Caco-2 (cell line): ENCODE measurements around the gene SPSB4. TPM values are rescaled to one million over a fixed set of nuclear protein-coding genes. Genes with fewer than 3 reads are reported as not detected.

Experiments
- BruUV-seq: library from RNA; stranded (reverse); fragments of 400-500 nt; replicated peaks from 2 replicates; lab custom pipeline; 2021; lab: Mats Ljungman, UMichigan
- CTCF ChIA-PET: fragments of 300-600 bp; sonication (Branson Sonifier 250); formaldehyde crosslinking; loops from one replicate; lab custom pipeline; 2022; ENCODE audit warnings: antibody characterized with exemption; lab: Charles Lee
- POLR2A ChIA-PET: fragments of 300-600 bp; sonication (Branson Sonifier 250); formaldehyde crosslinking; loops from one replicate; lab custom pipeline; 2022; ENCODE audit warnings: antibody characterized with exemption; lab: Charles Lee
- DNase-seq, 2 experiments: peaks; one replicate each; pipeline versions ENCODE4 v3.0.0 to v3.0.0-alpha.2; 2020 to 2022
- H3K27me3 ChIP-seq: replicated peaks from 2 replicates; pipeline ENCODE4 v1.6.0; 2011; ENCODE audit warnings: low read length; ENCODE audit not compliant: control insufficient read depth, insufficient read depth
- H3K36me3 ChIP-seq: 2 replicates; pipeline ENCODE4 v1.5.1; 2011; ENCODE audit warnings: low read length; ENCODE audit not compliant: control insufficient read depth, insufficient read depth
- H3K4me1 ChIP-seq: fragments of 250-450 bp; sonication (Bioruptor Pico); 2 replicates; pipeline ENCODE4 v1.5.1; 2020; ENCODE audit warnings: mild to moderate bottlenecking
- H3K4me3 ChIP-seq: 2 replicates; pipeline ENCODE4 v1.5.1; 2011; ENCODE audit warnings: low read depth, mild to moderate bottlenecking, control low read depth, low read length
- H3K9me3 ChIP-seq: fragments of 250-450 bp; sonication (Bioruptor Pico); 2 replicates; pipeline ENCODE4 v1.5.1; 2020; ENCODE audit warnings: mild to moderate bottlenecking, moderate library complexity
- H3K27ac Mint-ChIP-seq: one replicate; pipeline ENCODE4 v1.8.0; 2022; ENCODE audit warnings: mixed read lengths; ENCODE audit not compliant: unreplicated experiment
- H3K27me3 Mint-ChIP-seq: one replicate; pipeline ENCODE4 v1.8.0; 2022; ENCODE audit warnings: mixed read lengths; ENCODE audit not compliant: insufficient read depth, unreplicated experiment
- H3K36me3 Mint-ChIP-seq: one replicate; pipeline ENCODE4 v1.8.0; 2022; ENCODE audit warnings: mild to moderate bottlenecking, mixed read lengths; ENCODE audit not compliant: insufficient read depth, unreplicated experiment
- H3K4me1 Mint-ChIP-seq: one replicate; pipeline ENCODE4 v1.8.0; 2022; ENCODE audit warnings: low read depth, mixed read lengths; ENCODE audit not compliant: unreplicated experiment
- H3K4me3 Mint-ChIP-seq: one replicate; pipeline ENCODE4 v1.8.0; 2022; ENCODE audit warnings: mild to moderate bottlenecking, moderate library complexity, mixed read lengths; ENCODE audit not compliant: unreplicated experiment
- H3K9me3 Mint-ChIP-seq: one replicate; pipeline ENCODE4 v1.8.0; 2022; ENCODE audit warnings: mixed read lengths; ENCODE audit not compliant: unreplicated experiment
- intact Hi-C: fragments of 100-400 bp; cut with micrococcal nuclease; formaldehyde crosslinking; loops from one replicate; pipeline ENCODE4 v1.10.0; 2022; ENCODE audit not compliant: unreplicated experiment
- total RNA-seq: library from RNA; stranded (reverse); gene quantifications from 2 replicates; pipeline ENCODE4 v1.2.3, GENCODE V29; 2022
- TF ChIP-seq, protein P1 (sequence below), 2 experiments: fragments of 200-600 bp in 1 of 2; IDR thresholded peaks; 1 replicate in 1 of 2; 2 replicates in 1 of 2; pipeline versions ENCODE4 v1.5.1 to v1.8.0; 2011 to 2022; ENCODE audit warnings: antibody characterized with exemption in 1 of 2, control low read depth in 1 of 2, inconsistent platforms in 1 of 2, low read depth in 1 of 2, low read length in 1 of 2, mild to moderate bottlenecking in 1 of 2, moderate library complexity in 1 of 2; ENCODE audit not compliant: insufficient read depth in 1 of 2, severe bottlenecking in 1 of 2, unreplicated experiment in 1 of 2

The SPSB4 gene
- total RNA-seq, 1 experiment from 2014 or later = not detected

DNA sequence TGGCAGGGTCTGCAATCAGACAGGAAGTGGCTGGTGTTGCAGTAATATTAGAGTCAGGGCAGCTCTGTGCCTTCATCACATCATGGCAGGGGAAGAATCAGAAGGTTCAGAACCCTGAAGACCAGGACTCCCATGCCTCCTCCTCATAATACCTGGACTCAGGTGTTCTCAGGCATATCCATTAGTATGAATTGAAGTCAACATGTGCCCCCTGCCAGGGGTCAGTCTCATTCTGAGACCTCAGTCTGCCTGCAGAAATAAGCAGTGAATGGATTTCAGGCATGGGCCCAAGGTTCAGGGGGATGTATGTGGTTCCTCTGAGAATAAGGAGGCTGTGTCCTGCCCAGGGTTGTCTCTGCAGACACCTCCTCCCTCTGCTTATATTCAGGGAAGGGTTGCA, 74.2 kb downstream of the SPSB4 start:
- H3K27me3 ChIP-seq = no peaks in the 10 kb centered on the region; the same call in 1 of the 2 replicates
- no peak overlapping the region for H3K27ac Mint-ChIP-seq
- H3K27me3 Mint-ChIP-seq = peaks cover 15% of the 10 kb centered on the region
- POLR2A ChIA-PET = no interaction called here
- CTCF ChIA-PET = no interaction called here
- no peaks in the 10 kb centered on the region for H3K36me3 ChIP-seq
- no peaks in the 10 kb centered on the region for H3K9me3 Mint-ChIP-seq
- TF ChIP-seq, protein P1, sequence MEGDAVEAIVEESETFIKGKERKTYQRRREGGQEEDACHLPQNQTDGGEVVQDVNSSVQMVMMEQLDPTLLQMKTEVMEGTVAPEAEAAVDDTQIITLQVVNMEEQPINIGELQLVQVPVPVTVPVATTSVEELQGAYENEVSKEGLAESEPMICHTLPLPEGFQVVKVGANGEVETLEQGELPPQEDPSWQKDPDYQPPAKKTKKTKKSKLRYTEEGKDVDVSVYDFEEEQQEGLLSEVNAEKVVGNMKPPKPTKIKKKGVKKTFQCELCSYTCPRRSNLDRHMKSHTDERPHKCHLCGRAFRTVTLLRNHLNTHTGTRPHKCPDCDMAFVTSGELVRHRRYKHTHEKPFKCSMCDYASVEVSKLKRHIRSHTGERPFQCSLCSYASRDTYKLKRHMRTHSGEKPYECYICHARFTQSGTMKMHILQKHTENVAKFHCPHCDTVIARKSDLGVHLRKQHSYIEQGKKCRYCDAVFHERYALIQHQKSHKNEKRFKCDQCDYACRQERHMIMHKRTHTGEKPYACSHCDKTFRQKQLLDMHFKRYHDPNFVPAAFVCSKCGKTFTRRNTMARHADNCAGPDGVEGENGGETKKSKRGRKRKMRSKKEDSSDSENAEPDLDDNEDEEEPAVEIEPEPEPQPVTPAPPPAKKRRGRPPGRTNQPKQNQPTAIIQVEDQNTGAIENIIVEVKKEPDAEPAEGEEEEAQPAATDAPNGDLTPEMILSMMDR (IDR thresholded peaks at IDR 0.05; ENCODE audit: insufficient read depth in 1 of 2, low read depth in 1 of 2, low read length in 1 of 2, severe bottlenecking in 1 of 2, unreplicated experiment in 1 of 2) = no peak
- no peak for DNase-seq
- H3K4me1 Mint-ChIP-seq = no peaks in the 10 kb centered on the region
- H3K36me3 Mint-ChIP-seq = no peaks in the 10 kb centered on the region
- H3K9me3 ChIP-seq = no peaks in the 10 kb centered on the region
- BruUV-seq = no TSS peak
- no peaks in the 10 kb centered on the region for H3K4me1 ChIP-seq
- no peak overlapping the region for H3K4me3 Mint-ChIP-seq
- intact Hi-C loops = no loop called here
- no peak overlapping the region for H3K4me3 ChIP-seq

DNA sequence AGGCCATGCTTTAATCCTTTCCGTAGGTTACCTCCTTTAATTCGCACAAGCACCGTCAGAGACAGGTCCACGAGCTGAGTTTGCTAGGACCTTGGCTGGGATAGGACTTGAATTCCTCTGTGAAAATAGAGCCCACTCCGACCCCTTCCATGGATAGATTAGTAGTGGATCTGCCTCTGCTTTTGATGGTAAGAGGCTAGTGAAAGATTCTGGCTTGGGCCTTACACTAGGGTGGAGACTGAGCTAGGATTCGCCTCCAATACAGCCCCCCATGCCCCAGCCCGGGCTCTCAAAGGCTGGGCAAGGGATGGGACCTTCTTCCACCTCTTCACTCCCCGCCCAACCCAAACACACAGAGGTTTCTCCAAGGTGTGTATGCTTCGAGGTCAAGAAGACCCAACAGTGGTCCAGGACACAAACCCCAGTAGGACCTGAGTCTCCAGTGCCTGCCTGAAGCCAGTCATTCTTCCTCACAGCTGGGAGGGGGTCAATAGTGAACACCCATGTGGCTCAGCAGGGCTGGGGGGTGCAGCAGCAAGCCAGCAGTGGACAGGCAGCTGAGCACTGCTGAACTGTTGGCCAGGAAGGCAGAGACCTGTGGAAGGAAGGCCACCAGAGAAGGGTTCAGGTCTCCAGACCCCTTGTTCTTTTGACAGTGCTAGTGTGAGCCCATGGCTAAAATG, 75.7 kb downstream of the SPSB4 start:
- CTCF ChIA-PET = interaction anchor here (1.0 kb wide), 1 partner anchor 12 kb away, joined by 3 read pairs; no protein-coding TSS in a partner anchor

DNA sequence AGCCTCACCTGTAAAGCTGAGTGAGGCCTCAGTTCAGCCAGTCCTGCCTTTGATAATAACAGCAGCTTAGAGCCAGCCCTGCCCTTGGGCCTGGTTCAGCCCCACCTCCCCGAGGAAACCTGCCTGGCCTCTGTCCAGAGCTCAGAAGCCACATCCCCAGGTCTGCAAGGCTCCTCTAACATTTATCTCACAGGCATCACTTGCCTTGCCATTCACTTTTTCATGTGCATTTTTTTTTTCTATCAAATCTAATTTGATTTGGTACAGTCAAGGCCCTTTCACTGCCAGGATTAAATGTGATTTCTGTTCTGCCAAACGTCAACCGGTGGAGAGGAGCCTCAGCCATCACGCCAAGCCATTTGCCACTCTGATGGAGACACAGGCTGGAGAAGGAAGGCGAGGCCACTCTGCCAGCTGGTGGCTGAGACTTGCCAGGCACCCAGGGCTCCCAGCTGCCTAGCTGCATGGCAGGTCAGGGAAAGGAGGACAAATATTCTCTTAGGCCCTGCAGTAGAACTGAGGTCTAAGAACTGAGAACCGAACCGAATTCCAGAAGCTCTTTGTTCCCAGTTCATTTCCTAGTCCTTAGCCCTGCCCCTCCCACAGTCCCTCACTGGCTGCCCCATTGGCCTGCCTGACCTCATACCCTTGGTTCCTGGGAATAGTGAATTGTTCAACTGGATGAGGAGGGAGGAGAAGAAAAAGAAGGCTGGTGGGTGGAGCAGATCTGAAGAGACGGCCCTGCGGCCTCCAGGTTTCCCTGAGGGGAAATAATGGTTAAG, 76.4 kb downstream of the SPSB4 start:
- Mint-ChIP-seq H3K4me3 (no peak overlapping the region), H3K27ac (no peak overlapping the region), H3K4me1 (no peaks in the 10 kb centered on the region), H3K27me3 (peaks cover 15% of the 10 kb centered on the region), H3K9me3 (no peaks in the 10 kb centered on the region), H3K36me3 (no peaks in the 10 kb centered on the region)
- TF ChIP-seq, protein P1 (IDR thresholded peaks at IDR 0.05; ENCODE audit: insufficient read depth in 1 of 2, low read depth in 1 of 2, low read length in 1 of 2, severe bottlenecking in 1 of 2, unreplicated experiment in 1 of 2) = no peak
- no peaks in the 10 kb centered on the region for H3K9me3 ChIP-seq
- no peaks in the 10 kb centered on the region for H3K4me1 ChIP-seq
- no peaks in the 10 kb centered on the region; the same call in 1 of the 2 replicates for H3K27me3 ChIP-seq
- no peak for DNase-seq
- ChIA-PET POLR2A (no interaction called here), CTCF (interaction anchor here (0.6 to 1.0 kb wide), 2 partner anchors 12 to 105 kb away, joined by 3 to 5 read pairs; no protein-coding TSS in a partner anchor)
- H3K36me3 ChIP-seq = no peaks in the 10 kb centered on the region
- no peak overlapping the region for H3K4me3 ChIP-seq
- no TSS peak for BruUV-seq
- intact Hi-C loops = no loop called here

More for the DNA sequence above, 75.7 kb downstream of the SPSB4 start:
- Mint-ChIP-seq H3K27me3 (peaks cover 15% of the 10 kb centered on the region), H3K36me3 (no peaks in the 10 kb centered on the region), H3K9me3 (no peaks in the 10 kb centered on the region), H3K4me1 (no peaks in the 10 kb centered on the region), H3K27ac (no peak overlapping the region), H3K4me3 (no peak overlapping the region)
- DNase-seq = no peak
- no peaks in the 10 kb centered on the region for H3K4me1 ChIP-seq
- no peaks in the 10 kb centered on the region for H3K9me3 ChIP-seq
- no peaks in the 10 kb centered on the region for H3K36me3 ChIP-seq
- TF ChIP-seq, protein P1 (IDR thresholded peaks at IDR 0.05; ENCODE audit: insufficient read depth in 1 of 2, low read depth in 1 of 2, low read length in 1 of 2, severe bottlenecking in 1 of 2, unreplicated experiment in 1 of 2) = no peak
- no peak overlapping the region for H3K4me3 ChIP-seq
- intact Hi-C loops = no loop called here
- no TSS peak for BruUV-seq
- POLR2A ChIA-PET = no interaction called here
- no peaks in the 10 kb centered on the region; the same call in 1 of the 2 replicates for H3K27me3 ChIP-seq
